Posterior cingulate gyrus (tissue), 11 donors: ENCODE data around the gene ADAMTS6.

ENCODE experiments used
- DNase-seq, 10 donors: peaks; one replicate each; pipeline versions ENCODE4 v3.0.0 to v3.0.0-alpha.2; 2020 to 2021; ENCODE audit warnings: mixed read lengths in 3 of 10
- intact Hi-C: fragments of 100-400 bp; cut with DNase I; formaldehyde crosslinking; loops from one replicate; pipeline ENCODE4 v1.15.1; 2023

ADAMTS6 gene

DNA sequence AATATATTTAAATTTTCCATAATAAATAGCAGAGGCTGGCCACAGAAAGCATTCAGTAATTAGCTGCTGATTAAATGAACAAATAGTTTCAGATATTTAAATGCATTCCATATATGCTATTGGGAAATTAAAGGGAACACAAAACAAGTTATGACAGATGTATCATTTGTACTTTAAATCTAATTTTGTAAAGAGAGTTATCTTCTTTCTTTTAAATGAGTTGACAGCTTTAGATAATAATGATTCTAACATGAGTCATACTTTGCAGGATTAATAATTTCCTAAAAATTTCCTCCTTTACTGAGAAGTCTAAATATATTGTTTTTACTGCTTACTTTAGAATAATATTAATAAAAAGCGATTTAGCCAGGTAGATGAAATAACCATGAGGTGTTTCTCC lies 320.1 kb downstream of the ADAMTS6 start:
- DNase-seq: no peak
- intact Hi-C loops: no loop called here

DNA sequence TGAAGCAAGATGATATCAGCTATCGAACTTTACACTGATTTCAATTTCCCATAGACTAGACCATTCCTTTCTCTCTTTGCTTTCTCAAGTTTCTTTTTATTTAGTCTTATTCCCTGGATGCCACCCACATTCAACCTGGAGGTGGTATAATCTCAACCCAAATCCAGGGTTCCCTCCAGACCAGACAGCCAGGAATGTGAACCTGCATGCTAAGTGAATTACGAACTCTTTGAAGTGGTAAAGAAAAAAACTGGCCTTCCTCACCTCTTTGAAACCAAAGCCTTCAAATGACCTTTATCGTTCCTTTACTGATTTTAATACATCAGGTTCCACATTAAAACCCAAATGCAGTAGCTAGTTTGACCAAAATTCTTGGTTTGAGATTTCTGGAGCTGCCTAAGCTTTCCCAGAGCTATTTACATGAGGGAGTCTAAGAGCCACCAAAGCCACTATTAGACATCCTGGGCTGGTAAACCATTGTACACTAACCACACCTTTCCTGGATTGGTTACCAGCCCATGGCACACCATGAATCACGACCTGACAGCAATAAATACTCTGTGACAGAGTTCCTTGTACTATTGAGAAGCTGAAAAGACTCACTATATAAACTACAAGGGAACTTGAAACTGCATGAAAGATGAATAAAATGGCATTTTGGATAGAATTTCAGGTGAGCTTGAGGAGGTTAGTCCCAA lies 323.7 kb downstream of the ADAMTS6 start:
- intact Hi-C loops: no loop called here

DNA sequence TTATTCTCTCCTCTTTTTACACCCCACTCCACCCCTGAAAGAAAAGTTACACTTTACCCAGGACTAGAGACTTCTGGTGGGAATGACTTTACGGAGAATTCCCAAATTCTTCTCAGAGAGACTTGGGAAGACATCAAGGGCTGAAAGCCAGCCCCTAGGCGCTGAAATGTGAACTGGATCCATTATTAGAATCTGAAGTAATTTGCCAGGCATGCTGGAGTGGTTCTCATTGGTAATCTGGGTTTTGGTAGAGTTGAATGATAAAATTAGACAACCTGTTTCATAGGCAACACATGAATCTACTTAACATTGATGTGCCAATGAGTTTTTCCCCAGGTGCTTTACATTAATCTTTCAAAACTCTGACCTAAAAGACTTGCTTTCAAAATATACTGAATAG lies 324.8 kb downstream of the ADAMTS6 start:
- DNase-seq: no peak
- intact Hi-C loops: no loop called here

More for the DNA sequence above, 323.7 kb downstream of the ADAMTS6 start:
- no peak for DNase-seq

DNA sequence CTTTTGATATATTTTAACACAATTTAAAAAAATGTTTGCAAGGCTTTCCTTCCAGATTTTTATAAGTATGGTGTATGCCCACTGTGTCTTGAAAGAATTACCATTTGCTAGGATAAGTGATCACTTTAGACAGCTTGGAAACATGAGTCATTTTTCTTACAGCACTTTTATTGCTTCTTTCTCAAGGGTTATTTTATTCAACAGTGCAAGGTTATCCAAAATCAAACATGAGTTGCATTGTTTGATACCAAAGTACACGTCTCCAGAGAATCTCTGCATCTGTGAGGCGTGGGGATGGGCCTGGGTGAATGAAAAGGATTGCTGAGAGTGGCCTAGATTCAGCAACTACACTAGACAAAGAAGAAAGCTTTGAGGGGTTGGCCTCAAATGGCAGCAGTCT lies 329.6 kb downstream of the ADAMTS6 start:
- intact Hi-C loops: no loop called here
- no peak for DNase-seq

DNA sequence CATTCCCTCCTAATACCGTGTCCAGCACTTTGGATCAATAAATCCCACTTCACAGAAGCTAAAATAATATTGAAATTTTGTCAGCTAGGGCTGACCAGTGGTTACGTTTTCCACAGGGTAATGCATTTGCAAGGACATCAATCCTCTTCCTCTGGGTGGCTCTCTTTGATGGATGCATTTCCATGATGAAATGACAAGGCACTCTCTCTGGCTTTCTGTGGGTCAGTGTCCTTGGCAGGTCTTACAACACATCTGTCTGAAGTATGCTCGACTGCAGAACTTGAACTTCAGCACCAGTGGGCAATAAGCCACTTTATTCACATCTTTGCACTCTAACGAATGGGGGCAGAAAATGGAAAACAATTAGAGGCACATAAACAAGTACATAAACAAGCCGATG lies 330.1 kb downstream of the ADAMTS6 start:
- intact Hi-C loops: no loop called here
- no peak for DNase-seq

DNA sequence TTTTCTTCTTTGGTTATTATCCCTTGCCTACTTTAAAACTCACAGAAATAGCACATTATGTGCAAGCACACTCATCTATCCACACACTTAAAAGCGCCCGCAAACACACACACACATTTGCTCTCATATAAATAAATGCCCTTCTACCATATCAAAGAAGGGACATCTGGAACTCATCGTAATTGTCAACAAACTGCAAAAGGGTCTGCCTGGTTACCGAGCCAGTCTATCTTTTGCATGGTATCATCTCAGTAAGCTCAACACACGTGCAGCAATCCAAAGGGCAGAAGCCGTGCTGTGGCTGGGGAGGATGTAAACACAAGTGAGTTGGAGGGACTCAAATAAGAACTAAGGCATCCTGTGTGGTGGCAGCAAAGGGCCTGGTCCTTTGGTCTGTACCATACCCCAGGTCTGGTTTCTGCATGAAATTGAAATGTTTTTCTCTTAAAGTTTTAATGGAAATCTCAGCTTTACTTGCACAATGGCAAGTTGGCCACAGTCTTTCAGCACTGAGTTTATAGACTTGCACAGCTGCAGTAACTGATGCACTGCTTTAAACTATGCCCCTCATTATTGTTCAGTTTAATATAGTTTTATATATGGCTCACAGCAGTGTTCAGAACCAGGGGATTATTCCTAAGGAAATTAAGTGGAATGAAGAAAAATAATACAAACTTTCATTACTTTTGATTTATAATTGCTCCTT lies 331.0 kb downstream of the ADAMTS6 start:
- intact Hi-C loops: no loop called here

DNA sequence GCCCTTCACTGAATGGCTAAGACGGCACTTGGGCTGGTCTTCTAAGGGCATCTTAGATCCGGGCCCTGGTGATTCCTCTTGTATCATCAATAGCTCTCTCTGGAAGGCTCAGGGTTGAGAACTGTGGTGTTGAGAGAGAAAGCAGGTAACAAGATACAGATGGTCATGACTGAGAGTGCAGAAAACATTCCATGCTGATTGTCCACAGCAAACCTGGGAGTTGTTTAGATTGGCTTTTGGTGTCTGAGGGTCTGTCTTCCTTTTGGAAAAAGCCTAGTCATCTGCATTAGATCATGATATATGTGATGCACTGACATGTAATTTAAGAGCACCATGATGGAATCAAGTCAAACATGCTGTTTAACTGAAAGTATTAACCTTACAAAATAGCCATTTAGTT lies 331.9 kb downstream of the ADAMTS6 start:
- intact Hi-C loops: no loop called here
- no peak for DNase-seq

More for the DNA sequence above, 331.0 kb downstream of the ADAMTS6 start:
- no peak for DNase-seq

DNA sequence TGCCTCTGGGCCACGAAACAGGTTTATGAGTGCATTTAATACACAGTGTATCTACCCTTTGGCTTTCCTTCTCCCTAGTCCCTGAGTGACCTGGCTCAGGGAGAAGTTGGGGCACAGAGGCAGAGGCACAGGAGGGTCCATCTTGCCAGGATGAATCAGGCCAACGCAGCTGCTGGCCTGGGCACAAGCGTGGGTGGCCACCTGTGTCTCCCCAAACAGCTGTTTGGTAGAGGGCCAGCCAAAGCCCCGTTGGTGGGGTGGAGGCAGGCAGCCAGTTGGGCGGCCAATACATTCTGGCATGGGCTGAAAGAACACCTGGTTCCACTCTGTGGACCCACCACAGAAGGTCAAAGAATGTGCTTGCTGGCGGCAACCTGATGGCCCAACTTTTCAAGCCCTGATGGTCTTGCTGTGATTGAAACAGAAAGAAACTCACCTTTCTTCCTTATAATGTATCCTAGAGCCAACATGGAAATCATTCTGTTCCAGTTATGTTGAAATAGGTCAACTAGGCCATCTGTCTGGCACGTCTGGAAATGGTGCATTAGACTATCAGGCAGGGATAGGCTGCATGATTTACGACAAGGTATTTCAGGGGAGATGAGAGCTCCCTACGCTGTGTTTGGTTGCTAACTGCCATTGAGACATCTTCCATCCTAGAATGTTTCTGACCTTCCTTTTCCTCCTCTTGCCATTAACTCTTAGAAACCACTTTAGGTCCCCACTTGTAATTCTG lies 337.4 kb downstream of the ADAMTS6 start:
- intact Hi-C loops: no loop called here

DNA sequence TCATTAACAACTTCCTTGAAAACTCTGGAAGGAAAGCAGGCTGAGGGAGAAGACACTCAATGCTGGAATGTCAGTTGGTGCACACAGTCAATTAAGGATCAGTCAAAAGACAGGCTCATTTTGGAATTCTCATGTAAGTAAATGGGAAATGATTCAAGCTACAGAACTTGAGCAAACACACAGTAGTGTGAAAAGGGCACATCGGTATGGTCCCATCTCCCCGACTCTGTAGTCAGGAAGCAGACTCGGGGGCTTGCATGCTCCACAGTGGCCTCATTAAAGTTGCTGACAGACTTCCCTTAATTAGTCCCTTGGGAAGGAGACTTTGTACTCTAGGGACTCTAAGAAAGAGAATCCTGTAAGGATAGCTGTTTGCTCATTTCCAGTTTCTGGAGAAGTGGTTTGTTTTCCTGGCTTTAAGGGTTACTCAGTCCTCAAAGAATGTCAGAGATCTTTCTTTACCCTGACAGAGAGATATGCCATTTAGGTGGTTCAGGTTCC lies 339.2 kb downstream of the ADAMTS6 start:
- intact Hi-C loops: no loop called here
- no peak for DNase-seq

More for the DNA sequence above, 337.4 kb downstream of the ADAMTS6 start:
- DNase-seq: peak in 1 of 10 donors; percentile 72

DNA sequence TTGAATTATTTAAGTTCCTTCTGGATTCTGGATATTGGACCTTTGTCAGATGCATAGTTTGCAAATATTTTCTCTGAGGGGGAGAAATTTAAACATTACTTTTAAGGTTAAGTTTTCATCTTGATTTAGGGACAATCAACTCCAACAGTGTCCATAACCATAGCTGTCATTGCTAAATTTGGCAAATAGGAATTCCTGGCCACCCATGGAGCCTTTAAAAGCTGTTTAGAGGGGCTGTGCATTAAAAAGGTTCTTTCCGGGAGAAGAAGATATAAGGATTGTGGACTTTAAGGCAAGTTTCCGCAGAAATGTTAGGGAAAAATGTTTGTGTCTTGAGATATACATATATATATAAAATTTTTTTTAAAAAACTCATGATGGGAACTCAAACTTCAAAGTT lies 339.7 kb downstream of the ADAMTS6 start:
- intact Hi-C loops: no loop called here
- DNase-seq: no peak

DNA sequence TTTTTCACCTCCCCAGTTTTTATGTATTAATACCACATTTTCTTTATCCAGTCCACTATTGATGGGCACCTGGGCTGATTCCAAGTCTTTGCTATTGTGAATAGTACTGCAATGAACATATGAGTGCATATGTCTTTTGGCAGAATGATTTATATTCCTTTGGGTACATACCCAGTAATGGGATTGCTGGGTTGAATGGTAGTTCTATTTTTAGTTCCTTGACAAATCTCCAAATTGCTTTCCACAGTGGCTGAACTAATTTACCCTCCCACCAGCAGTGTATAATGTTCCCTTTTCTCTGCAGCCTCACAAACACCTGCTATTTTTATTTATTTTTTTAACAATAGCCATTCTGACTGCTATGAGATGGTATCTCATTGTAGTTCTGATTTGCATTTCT lies 340.2 kb downstream of the ADAMTS6 start:
- intact Hi-C loops: no loop called here

DNA sequence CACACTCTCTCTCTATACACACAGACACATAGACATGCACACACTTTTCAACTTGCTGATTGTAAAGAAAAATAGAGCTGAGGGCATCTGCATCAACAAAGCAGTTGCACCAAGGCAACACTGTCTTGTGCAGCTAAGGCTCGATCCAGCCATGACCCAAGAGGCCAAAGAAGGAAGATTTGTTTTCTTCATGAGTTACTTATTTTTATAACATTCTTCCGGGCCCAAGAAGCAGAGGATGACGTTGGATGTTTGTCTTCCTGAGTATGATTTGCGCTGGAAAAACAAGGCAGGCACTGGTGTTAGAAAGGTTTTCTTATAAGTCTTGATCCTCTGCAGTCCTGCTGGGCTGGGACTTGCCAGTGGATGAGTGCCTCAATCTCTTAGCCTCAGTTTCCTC lies 344.1 kb downstream of the ADAMTS6 start:
- intact Hi-C loops: no loop called here
- no peak for DNase-seq

More for the DNA sequence above, 340.2 kb downstream of the ADAMTS6 start:
- DNase-seq: no peak

DNA sequence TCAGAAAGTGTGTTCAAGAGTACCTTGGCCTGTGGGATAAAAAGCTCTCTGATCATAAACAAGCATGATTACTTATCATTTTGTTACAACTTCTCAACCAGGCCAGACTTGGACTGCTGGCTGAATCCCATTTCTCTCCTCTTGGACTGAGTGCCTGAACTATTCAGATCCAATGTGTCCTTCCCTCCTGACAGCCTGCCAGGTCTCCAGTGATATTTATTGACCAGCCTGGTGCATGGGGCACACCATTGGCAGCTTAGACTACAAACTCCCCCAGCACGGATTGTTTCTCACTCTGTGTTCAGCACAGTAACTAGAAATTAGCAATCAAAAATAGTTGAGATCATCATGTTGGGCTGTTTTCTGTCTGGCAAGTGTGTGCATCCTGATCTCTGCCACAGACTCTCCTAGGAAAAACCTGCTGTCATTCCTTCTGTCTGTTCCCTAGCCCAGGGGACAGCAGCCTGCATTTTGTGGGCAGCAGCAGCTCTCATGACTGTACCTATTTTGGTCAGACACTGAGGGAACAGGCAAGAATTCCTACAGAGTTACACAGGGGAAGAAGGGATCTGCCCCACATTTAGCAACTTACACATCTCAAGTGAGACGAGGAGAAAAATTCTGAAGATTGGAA lies 348.1 kb downstream of the ADAMTS6 start:
- intact Hi-C loops: no loop called here
- peak in 4 of 10 donors; percentile 36 to 89 (median 58) for DNase-seq

DNA sequence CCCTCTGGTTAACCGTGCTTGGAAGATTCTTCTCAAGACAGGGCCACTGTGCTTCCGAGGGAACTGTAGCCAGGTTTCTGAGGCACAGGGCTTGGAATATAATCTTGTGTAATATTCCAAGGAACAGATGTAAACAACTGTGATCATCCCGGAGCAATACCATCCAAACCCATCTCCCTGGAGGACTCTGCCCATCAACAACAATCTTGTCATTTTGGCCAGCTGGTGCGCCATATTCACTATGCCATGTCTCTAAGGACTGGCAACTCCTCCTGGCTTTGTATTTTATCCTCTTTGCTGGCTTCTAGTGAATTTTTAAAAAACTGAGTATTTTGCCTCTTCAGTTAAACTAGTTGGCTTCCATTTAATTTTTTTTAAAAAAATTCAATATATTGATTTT lies 349.3 kb downstream of the ADAMTS6 start:
- no peak for DNase-seq
- intact Hi-C loops: no loop called here

DNA sequence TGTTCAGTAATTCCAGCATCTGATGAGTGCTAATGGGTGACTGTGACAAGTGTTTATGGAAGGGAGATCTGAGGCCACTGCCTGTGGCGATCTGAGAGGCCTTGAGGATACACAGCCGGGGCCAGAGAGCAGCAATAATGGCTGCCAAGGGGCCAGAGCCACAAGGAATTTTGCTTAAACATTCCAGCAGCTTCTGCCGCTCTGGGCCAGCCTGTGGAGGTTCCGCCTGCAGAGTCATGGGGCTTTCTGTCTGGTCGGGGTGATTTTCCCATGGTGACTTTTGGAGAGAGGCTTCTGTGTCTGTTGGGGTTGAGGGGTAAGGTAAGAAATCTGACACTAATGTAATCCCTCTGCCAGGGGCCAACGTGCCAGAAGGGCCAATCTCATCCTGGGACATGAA lies 353.5 kb downstream of the ADAMTS6 start:
- intact Hi-C loops: no loop called here

DNA sequence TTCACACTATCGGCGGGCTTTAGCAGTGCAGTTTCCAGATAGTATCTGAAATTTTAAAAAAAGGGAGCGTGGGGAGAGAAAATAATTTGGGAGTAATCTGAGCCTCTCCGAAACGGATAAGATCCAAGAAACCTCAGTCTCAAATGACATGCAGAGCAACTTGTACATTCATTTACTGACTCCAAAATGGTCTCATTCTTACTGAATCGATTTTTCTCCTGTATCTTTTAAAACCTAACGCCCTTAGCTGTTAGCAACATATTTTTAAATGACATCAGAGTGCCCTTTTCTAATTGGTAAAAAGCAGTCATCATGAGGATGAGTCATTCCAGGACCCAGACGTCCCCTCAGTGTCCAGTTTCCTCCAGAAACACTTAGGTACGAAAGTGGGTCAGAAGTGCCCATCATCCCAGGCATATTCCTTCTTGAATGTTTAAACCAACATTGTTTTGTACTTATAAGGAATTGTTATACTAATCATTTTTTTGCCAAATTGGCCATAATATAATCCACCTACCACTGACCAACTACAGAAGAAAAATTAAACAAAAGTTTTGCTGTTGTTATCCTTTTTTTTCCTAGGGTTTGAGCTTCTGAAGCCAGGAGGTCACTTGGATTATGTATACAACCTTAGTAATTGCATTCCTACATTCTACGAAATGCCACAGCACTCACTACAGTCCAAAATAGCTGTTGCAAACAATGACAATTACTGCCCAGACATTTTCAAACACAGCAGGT lies 354.4 kb downstream of the ADAMTS6 start:
- intact Hi-C loops: no loop called here
- DNase-seq: no peak

More for the DNA sequence above, 353.5 kb downstream of the ADAMTS6 start:
- no peak for DNase-seq

DNA sequence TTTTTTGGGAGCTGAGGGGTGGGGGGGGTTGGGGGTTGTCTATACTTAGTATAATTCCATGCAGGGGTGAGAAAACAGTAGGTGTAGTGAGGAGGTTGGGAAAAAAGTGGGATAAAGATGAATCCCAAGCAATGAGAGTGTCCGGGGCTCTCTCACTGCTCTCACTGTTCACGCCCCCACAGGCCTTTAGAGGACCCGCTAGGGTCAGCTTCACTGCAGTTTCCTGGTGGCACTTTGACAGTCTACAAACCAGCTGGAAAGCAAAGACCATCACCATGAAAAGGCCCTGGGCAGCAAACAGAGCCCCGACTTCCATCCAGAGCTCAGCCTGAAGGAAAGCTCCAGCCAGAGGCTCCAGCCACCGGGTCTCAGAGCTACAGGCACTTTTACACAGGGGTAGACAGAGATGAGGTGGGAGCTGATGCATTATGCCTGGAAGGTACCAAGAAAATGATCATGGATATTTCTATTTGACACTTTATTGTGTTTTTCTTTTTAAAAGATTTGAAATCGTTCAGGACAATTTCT lies 355.1 kb downstream of the ADAMTS6 start:
- intact Hi-C loops: no loop called here
- DNase-seq: peak in 1 of 10 donors; percentile 80

DNA sequence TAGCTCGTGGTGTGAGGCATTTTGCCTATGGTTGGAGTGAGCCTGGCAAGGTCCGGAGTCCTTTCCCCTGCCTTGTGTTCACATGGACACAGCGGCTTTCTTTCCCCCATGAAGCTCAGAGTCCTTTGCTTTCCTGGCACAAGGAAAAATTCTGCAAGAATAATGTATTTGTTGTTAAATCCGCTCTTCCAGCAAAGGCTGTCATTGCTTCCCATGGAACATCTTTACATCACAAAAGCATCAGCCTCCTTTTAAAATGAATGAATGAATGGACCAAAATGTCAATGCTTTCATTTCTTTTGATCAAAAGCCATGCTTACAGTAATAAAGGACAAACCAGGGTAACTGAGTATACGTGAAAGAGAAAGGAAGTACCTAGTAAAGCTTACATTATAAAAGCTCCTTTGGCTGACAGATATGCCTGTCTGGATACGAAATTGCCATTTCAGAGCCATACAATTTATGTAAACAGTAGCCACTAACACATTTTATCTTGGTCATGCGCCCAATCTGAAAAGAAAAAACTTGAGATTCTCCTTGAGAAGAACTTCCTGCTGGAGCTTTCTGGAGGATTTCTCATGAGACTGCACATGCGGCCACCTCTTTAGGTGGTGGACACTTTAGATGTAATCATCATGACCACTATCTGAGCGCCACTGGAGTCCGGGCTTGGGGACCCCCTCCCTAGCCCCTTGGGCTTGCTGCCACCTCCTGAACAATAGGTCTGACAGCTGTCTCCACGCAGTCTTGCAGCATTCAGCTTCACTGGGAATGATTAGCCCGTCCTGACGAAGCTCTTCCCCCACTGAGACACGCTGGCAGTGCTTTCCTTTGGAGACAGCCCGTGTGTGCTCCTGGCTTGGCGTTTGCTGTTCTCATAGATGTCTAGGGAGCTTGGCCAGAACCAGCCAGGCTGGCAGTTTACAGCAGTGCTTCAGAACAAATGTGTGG lies 355.9 kb downstream of the ADAMTS6 start:
- intact Hi-C loops: no loop called here

More for the DNA sequence above, 355.9 kb downstream of the ADAMTS6 start:
- peak; percentile 25 to 94 (median 58) for DNase-seq
